ENCODE results near the gene TWSG1.

DNA sequence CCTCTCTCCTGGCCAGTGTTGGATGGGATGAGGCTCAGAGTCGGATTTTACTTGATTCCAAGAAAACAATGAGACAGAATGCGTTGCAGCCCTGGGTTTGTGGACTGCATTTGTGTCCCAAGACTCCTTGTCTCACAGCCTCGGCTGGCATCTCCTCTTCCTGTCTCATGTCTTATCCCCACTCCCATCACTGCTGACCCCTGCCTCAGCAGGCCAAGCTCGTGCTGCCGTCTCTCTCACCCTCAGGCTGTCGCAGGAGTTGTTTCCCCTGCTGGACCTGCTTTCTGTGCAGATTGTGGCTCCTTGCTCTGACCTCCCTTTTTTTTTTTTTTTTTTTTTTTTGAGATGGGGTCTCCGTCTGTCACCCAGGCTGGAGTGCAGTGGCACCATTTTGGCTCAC, 70.6 kb downstream of the TWSG1 start:
- TF ChIP-seq POLR2A (IDR thresholded peaks at IDR 0.05), result no peak
- TF ChIP-seq, protein P1, sequence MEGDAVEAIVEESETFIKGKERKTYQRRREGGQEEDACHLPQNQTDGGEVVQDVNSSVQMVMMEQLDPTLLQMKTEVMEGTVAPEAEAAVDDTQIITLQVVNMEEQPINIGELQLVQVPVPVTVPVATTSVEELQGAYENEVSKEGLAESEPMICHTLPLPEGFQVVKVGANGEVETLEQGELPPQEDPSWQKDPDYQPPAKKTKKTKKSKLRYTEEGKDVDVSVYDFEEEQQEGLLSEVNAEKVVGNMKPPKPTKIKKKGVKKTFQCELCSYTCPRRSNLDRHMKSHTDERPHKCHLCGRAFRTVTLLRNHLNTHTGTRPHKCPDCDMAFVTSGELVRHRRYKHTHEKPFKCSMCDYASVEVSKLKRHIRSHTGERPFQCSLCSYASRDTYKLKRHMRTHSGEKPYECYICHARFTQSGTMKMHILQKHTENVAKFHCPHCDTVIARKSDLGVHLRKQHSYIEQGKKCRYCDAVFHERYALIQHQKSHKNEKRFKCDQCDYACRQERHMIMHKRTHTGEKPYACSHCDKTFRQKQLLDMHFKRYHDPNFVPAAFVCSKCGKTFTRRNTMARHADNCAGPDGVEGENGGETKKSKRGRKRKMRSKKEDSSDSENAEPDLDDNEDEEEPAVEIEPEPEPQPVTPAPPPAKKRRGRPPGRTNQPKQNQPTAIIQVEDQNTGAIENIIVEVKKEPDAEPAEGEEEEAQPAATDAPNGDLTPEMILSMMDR (IDR thresholded peaks at IDR 0.05), result no peak

Data from vagina (tissue), 2 donors.